ENCODE measurements around the gene IL17C.

DNA sequence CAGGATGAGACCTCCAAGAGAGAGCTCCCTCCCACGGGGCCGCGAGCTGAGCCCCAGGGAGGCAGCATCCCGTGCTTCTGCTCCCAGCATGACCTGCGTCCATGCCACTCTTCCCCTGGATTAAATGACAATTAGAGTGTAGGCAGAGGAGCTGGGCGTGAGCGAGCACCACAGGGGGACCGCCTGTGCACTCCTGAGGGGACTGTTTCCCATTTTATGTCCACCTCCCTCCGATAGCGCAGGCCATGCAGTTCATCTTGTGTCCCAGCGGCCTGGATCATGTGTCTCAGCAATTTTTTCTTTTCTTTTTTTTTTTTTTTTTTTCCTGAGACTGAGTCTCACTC lies 5.8 kb upstream of the IL17C start:
- TF ChIP-seq CTCF (IDR thresholded peaks at IDR 0.05; ENCODE audit: insufficient read depth, low read length, poor library complexity, severe bottlenecking) (no peak), EZH2phosphoT487 (conservative IDR thresholded peaks at IDR 0.05; ENCODE audit: low read length) (no peak)

Data from SU-DHL-6 (cell line).